ENCODE measurements around the gene RABGEF1.

GRCh38 chr7:66826649-66827048 is 86.1 kb downstream of the RABGEF1 start:
- TF ChIP-seq, protein P1, sequence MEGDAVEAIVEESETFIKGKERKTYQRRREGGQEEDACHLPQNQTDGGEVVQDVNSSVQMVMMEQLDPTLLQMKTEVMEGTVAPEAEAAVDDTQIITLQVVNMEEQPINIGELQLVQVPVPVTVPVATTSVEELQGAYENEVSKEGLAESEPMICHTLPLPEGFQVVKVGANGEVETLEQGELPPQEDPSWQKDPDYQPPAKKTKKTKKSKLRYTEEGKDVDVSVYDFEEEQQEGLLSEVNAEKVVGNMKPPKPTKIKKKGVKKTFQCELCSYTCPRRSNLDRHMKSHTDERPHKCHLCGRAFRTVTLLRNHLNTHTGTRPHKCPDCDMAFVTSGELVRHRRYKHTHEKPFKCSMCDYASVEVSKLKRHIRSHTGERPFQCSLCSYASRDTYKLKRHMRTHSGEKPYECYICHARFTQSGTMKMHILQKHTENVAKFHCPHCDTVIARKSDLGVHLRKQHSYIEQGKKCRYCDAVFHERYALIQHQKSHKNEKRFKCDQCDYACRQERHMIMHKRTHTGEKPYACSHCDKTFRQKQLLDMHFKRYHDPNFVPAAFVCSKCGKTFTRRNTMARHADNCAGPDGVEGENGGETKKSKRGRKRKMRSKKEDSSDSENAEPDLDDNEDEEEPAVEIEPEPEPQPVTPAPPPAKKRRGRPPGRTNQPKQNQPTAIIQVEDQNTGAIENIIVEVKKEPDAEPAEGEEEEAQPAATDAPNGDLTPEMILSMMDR (IDR thresholded peaks at IDR 0.05; ENCODE audit: low read depth, low read length) = no peak
- no peak for TF ChIP-seq EZH2phosphoT487 (IDR thresholded peaks at IDR 0.05; ENCODE audit: low read depth)
